ENCODE data around the gene PRLH. TPM values are rescaled to one million over a fixed set of nuclear protein-coding genes. Genes with fewer than 3 reads are reported as not detected.

PRLH gene
- total RNA-seq, 1 experiment from 2014 or later, result not detected

DNA sequence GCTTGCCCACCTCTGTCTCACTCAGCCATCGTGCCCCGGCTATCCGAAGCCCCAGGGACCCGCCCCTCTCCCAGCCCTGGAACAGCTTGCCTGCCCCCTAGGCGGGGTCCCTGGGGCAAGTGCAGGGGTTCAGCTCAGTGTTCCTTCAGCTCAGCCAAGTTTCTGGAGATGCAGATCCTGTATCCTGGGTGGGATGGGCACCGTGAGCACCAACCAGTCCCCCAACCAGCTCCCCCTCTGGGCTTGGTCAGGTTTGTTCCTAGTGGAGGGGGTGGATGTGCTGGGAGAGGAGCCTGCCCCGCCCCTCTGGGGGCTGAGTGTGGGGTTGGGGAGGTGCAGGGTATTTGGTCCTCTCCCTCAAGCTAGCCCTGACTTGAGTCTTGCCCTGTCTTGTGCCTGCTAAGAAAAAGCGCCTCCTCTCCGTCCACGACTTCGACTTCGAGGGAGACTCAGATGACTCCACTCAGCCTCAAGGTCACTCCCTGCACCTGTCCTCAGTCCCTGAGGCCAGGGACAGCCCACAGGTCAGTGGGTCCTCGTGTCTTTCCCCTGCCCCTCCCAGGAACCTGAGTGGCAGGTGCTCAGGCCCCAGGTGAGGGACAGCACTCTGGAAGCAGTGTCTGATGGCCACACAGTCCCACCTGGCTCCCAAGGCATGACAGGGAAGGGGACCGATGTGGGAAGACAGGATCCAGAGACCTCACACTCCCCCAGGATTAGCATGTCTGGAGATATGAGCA lies 46.7 kb upstream of the PRLH start:
- POLR2A ChIA-PET, result no interaction called here
- ATAC-seq (no peak), DNase-seq (ENCODE audit: low spot score) (no peak)
- H3K4me3 Mint-ChIP-seq, result no peak overlapping the region
- H3K27ac Mint-ChIP-seq, result no peak overlapping the region
- H3K9me3 Mint-ChIP-seq, result peaks cover 4% of the 10 kb centered on the region
- TF ChIP-seq SP1 (CRISPR knock-in tag; conservative IDR thresholded peaks at IDR 0.05) (no peak), GABPB1 (CRISPR knock-in tag; IDR thresholded peaks at IDR 0.05) (no peak), ZBTB21 (CRISPR knock-in tag; IDR thresholded peaks at IDR 0.05; ENCODE audit: borderline replicate concordance) (no peak), ZNF121 (CRISPR knock-in tag; IDR thresholded peaks at IDR 0.05) (no peak), NR2C2 (CRISPR knock-in tag; IDR thresholded peaks at IDR 0.05) (no peak), NR1H2 (CRISPR knock-in tag; IDR thresholded peaks at IDR 0.05) (no peak), HMGA2 (CRISPR knock-in tag; IDR thresholded peaks at IDR 0.05) (no peak), E2F5 (CRISPR knock-in tag; IDR thresholded peaks at IDR 0.05) (no peak)
- H3K36me3 Mint-ChIP-seq, result no peaks in the 10 kb centered on the region
- CTCF ChIA-PET, result interaction anchor here (0.6 to 2.3 kb wide), 2 partner anchors 52 to 559 kb away, joined by 3 to 10 read pairs; no protein-coding TSS in a partner anchor
- H3K27me3 Mint-ChIP-seq (ENCODE audit: low read depth), result no peaks in the 10 kb centered on the region
- H3K4me1 Mint-ChIP-seq, result no peaks in the 10 kb centered on the region

GRCh38 chr2:237520290-237520689 lies 46.1 kb upstream of the PRLH start:
- Mint-ChIP-seq H3K9me3 (peaks cover 4% of the 10 kb centered on the region), H3K4me3 (no peak overlapping the region), H3K36me3 (no peaks in the 10 kb centered on the region), H3K4me1 (no peaks in the 10 kb centered on the region), H3K27me3 (ENCODE audit: low read depth) (no peaks in the 10 kb centered on the region), H3K27ac (no peak overlapping the region)
- ATAC-seq (no peak), DNase-seq (ENCODE audit: low spot score) (no peak)
- ChIA-PET CTCF (interaction anchor here (1.1 to 2.3 kb wide), 2 partner anchors 7 to 51 kb away, joined by 4 to 10 read pairs; no protein-coding TSS in a partner anchor), POLR2A (no interaction called here)
- no peak for TF ChIP-seq EMX1 (CRISPR knock-in tag; IDR thresholded peaks at IDR 0.05)
- no peak for TF ChIP-seq ATF3 (CRISPR knock-in tag; conservative IDR thresholded peaks at IDR 0.05)
- no peak for TF ChIP-seq ETV6 (CRISPR knock-in tag; IDR thresholded peaks at IDR 0.05)
- no peak for TF ChIP-seq USF1 (CRISPR knock-in tag; IDR thresholded peaks at IDR 0.05)
- TF ChIP-seq ESRRA (CRISPR knock-in tag; IDR thresholded peaks at IDR 0.05; ENCODE audit: borderline replicate concordance), result no peak

GRCh38 chr2:237524631-237525030 lies 41.7 kb upstream of the PRLH start:
- CTCF ChIA-PET, result interaction anchor here (1.5 kb wide), 1 partner anchor 12 kb away, joined by 13 read pairs; no protein-coding TSS in a partner anchor
- no peak for ATAC-seq
- DNase-seq (ENCODE audit: low spot score), result no peak
- H3K4me3 Mint-ChIP-seq, result no peak overlapping the region
- no peak for TF ChIP-seq NFATC4 (CRISPR knock-in tag; IDR thresholded peaks at IDR 0.05)
- TF ChIP-seq ZNF121 (CRISPR knock-in tag; IDR thresholded peaks at IDR 0.05), result no peak
- no peak for TF ChIP-seq MYBL2 (CRISPR knock-in tag; IDR thresholded peaks at IDR 0.05)
- no peak for TF ChIP-seq NFYB (CRISPR knock-in tag; conservative IDR thresholded peaks at IDR 0.05; ENCODE audit: low read depth)
- H3K36me3 Mint-ChIP-seq, result no peaks in the 10 kb centered on the region; the same call in 1 of the 2 replicates
- H3K27ac Mint-ChIP-seq, result no peak overlapping the region
- H3K27me3 Mint-ChIP-seq (ENCODE audit: low read depth), result no peaks in the 10 kb centered on the region
- no peaks in the 10 kb centered on the region for H3K9me3 Mint-ChIP-seq
- POLR2A ChIA-PET, result no interaction called here
- no peaks in the 10 kb centered on the region for H3K4me1 Mint-ChIP-seq

- ChIA-PET CTCF (interaction anchor here (0.6 to 1.7 kb wide), 4 partner anchors 13 to 47 kb away, joined by 3 to 13 read pairs (median 6); no protein-coding TSS in a partner anchor), POLR2A (no interaction called here)
- no peaks in the 10 kb centered on the region for H3K4me1 Mint-ChIP-seq
- peaks cover 3% of the 10 kb centered on the region; the same call in 1 of the 2 replicates for H3K27me3 Mint-ChIP-seq (ENCODE audit: low read depth)
- DNase-seq (ENCODE audit: low spot score) (no peak), ATAC-seq (no peak)
- no peak overlapping the region for H3K4me3 Mint-ChIP-seq
- H3K9me3 Mint-ChIP-seq, result no peaks in the 10 kb centered on the region
- H3K27ac Mint-ChIP-seq, result no peak overlapping the region
- no peaks in the 10 kb centered on the region; the same call in 1 of the 2 replicates for H3K36me3 Mint-ChIP-seq
- no peak for TF ChIP-seq RORB (CRISPR knock-in tag; IDR thresholded peaks at IDR 0.05)
- no peak for TF ChIP-seq ZNF263 (CRISPR knock-in tag; IDR thresholded peaks at IDR 0.05; ENCODE audit: low read depth)
- no peak for TF ChIP-seq ZBTB21 (CRISPR knock-in tag; IDR thresholded peaks at IDR 0.05; ENCODE audit: borderline replicate concordance)
- TF ChIP-seq MYBL2 (CRISPR knock-in tag; IDR thresholded peaks at IDR 0.05), result no peak
- no peak for TF ChIP-seq CTCF (IDR thresholded peaks at IDR 0.05)
- TF ChIP-seq OVOL2 (CRISPR knock-in tag; IDR thresholded peaks at IDR 0.05; ENCODE audit: borderline replicate concordance), result no peak
- no peak for TF ChIP-seq HMGXB4 (CRISPR knock-in tag; IDR thresholded peaks at IDR 0.05)
- no peak for TF ChIP-seq ELF4 (CRISPR knock-in tag; IDR thresholded peaks at IDR 0.05; ENCODE audit: low read depth)
- TF ChIP-seq E2F5 (CRISPR knock-in tag; IDR thresholded peaks at IDR 0.05), result no peak
- no peak for TF ChIP-seq ATF1 (CRISPR knock-in tag; IDR thresholded peaks at IDR 0.05)
These were observed 40.7 kb upstream of the PRLH start for GRCh38 chr2:237525559-237526157.
